ENCODE data around the gene INPP5B.
"Not testable (repeated sequence)": the region's sequence is repeated elsewhere in the genome, so short reads cannot be mapped to it uniquely, and the experiment has no call there.

Gene INPP5B

DNA sequence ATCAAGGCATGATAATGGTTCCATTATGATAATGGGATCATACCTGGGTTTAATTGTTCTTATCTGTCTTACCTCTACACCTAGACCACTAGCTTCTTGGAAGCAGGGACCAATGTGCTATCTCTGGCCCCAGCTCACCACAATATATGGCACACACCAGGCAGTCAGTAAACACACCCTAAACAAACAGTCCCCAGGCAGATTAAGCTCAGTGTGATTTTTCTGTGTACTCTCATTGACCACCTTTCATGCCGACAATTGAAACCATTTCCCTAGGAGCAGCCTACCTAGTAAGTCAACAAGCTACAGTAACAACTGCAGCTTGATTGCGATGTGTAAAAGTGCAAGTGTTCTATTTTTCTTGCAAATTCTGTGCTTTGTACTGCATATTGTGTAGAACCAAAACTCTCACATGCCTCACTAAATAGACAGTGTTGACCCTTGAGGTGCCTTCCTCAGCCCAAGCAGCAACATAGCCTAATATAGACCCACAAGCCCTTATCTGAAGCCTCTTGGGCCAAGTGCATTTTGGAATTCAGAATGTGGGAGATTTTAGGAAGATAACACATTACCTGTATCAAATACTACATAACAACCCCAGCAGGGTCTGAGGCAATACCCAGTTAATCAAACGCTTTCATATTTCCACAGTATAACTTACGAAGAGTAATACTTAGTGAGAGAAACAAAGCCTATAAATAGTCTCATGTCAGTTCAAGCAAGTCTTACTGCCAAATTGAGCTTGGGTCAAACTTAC, 32.0 kb downstream of the INPP5B start:
- DNase-seq (ENCODE audit: low spot score) = no peak

DNA sequence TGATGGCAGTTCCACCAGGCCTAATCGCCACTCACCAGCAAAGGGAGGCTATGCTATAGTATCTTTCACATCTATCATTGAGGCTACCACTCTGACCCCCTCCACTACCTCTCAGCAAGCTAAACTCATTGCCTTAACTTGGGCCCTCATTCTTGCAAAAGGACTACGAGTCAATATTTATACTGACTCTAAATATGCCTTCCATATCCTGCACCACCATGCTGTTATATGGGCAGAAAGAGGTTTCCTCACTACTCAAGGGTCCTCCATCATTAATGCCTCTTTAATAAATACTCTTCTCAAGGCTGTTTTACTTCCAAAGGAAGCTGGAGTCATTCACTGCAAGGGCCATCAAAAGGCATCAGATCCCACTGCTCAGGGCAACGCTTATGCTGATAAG, 35.4 kb downstream of the INPP5B start:
- not testable (repeated sequence) for DNase-seq (ENCODE audit: low spot score)

DNA sequence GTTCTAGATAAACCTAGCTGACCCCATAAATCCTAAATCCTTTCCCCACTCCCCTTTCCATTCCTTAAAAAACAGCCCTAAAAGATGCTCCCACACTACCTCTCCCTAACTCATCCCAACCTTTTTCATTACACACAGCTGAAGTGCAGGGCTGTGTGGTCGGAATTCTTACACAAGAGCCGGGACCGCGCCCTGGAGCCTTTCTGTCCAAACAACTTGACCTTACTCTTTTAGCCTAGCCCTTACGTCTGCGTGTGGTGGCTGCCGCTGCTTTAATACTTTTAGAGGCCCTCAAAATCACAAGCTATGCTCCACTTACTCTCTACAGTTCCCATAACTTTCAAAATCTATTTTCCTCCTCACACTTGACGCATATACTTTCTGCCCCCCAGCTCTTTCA, 36.0 kb downstream of the INPP5B start:
- not testable (repeated sequence) for DNase-seq (ENCODE audit: low spot score)

DNA sequence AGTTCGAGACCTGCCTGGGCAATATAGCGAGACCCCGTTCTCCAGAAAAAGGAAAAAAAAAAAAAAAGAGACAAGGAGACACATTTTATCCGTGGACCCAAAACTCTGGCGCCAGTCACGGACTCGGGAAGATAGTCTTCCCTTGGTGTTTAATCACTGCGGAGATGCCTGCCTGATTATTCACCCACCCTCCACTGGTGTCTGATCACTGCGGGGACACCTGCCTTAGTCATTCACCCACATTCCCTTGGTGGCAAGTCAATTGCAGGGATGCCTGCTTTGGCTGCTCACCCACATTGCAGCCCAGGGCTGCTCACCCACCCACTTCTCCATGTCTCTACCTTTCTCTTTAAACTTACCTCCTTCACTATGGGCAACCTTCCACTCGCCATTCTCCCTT, 38.3 kb downstream of the INPP5B start:
- DNase-seq (ENCODE audit: low spot score) = not testable (repeated sequence)

DNA sequence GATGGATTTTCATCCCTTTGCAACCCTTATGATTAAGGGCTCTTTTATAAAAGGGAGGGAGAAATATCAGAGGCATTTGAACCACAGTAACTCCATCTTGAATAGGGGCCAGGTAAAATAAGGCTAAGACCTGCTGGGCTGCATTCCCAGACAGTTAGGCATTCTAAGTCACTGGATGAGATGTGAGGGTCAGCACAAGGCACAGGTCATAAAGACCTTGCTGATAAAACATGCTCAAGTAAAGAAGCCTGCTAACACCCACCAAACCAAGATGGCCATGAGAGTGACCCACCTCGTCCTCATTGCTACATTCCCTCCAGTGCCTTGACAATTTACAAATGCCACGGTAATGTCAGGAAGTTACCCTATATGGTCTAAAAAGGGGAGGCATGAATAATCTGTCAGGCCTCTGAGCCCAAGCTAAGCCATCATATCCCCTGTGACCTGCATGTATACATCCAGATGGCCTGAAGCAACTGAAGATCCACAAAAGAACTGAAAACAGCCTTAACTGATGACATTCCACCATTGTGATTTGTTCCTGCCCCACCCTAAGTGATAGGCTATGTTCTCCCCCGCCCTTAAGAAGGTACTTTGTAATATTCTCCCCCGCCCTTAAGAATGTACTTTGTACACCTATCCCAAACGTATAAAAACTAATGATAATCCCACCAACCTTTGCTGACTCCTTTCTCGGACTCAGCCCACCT, 39.3 kb downstream of the INPP5B start:
- not testable (repeated sequence) for DNase-seq (ENCODE audit: low spot score)

DNA sequence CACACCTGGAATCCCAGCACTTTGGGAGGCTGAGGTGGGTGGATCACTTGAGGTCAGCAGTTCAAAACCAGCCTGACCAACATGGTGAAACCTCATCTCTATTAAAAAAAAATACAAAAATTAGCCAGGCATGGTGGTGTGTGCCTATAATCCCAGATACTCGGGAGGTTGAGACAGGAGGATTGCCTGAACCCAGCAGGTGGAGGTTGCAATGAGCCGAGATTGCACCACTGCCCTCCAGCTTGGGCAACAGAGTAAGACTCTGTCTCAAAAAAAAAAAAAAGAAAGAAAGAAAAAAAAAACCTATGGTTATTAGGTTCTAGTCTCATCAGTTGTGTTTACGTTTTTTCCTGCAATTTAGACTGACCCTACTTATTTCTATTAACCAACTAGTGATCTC, 40.3 kb downstream of the INPP5B start:
- not testable (repeated sequence) for DNase-seq (ENCODE audit: low spot score)

DNA sequence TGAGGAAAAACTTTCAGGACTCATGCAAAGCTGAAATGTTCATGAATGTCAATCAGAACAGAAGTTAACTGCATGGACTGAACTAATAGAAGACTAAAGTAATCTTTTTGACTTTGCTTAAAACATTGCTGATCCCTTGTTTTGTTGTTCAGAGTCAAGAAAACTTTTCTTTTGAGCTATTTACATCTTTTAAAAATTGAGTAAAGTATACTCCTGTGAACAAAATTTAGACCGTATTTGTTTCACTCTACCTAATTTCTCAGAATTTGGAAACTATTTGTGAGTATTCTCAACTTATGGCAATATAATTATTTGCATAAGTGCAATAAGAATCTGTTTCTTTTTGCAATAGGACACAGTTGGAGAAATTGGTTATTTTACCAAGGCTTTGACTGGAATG, 41.1 kb downstream of the INPP5B start:
- DNase-seq (ENCODE audit: low spot score) = no peak

DNA sequence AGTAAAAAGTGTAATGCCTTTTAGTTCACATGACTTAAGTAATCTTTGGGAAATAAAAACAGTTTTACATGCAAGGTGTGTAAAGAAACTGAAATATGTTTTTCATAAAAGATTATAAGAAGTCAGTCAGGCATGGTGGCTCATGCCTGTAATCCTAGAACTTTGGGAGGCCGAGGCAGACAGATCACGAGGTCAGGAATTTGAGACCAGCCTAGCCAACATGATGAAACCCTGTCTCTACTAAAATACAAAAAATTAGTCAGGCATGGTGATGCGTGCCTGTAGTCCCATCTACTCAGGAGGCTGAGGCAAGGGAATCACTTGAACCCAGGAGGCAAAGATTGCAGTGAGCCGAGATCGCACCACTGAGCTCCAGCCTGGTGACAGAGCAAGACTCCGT, 42.9 kb downstream of the INPP5B start:
- DNase-seq (ENCODE audit: low spot score) = not testable (repeated sequence)

DNA sequence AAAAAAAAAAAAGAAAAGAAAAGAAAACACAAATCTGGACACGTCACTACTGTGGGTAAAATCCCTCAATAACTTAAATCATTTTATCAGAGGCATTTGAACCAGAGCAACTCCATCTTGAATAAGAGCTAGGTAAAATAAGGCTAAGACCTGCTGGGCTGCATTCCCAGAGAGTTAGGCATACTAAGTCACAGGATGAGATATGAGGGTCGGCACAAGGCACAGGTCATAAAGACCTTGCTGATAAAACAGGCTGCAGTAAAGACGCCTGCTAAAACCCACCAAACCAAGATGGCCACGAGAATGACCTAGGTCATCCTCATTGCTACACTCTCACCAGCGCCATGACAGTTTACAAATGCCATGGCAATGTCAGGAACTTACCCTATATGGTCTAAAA, 43.9 kb downstream of the INPP5B start:
- no peak for DNase-seq (ENCODE audit: low spot score)

DNA sequence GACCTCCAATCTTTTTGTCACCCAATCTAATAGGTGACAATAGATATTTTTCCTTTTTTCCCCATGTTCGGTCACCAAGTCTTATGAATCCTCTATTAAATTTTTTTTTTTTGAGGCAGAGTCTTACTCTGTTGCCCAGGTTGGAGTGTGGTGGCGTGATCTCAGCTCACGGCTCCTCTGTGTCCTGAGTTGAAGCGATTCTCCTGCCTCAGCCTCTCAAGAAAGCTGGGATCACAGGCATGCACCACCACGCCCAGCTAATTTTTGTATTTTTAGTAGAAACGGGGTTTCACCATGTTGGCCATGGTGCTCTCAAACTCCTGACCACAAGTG, 45.0 kb downstream of the INPP5B start:
- DNase-seq (ENCODE audit: low spot score) = no peak

DNA sequence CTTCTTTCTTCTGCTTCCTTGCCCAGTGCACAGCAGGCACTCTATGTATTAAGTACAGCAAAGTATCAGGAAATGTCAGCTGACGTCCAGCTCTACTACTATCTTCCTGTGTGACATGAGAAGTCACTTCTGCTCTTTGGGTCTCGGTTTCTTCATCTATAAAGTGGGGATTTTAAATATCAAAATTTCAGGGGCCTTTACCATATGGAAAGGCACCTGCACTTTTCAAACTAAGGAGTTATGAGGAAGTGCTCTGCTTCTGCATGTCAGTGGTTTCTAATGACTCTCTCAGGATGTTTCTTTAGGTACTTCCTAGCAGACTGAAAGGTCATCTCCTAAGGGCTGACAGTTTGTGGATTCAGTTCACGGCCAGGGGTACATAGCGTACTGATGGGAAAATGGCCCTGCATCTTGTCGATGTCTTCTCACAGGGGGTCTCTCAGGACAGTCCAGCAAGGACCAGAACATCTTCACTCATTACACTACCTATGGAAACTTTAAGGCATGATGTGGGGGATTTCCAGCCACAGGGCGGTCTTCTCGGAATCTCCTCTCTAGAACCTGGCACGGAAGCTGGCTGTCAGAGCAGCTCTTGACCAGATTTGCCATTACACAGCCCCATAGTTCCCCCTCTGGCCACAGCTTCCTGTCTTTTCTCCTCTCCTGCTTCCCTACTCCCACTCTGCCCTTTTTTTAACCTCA, 45.5 kb downstream of the INPP5B start:
- no peak for DNase-seq (ENCODE audit: low spot score)

DNA sequence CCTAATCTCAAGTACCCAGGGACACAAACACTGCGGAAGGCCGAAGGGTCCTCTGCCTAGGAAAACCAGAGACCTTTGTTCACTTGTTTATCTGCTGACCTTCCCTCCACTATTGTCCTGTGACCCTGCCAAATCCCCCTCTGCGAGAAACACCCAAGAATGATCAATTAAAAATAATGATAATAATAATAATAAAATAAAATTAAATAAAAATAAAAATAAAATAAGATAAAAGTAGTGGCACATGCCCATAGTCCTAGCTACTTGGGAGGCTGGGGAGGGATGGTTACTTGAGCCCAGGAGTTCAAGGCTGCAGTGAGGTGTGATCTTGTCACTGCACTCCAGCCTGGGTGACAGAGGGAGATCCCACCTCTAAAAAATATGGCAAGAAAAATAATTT, 49.3 kb downstream of the INPP5B start:
- not testable (repeated sequence) for DNase-seq (ENCODE audit: low spot score)

DNA sequence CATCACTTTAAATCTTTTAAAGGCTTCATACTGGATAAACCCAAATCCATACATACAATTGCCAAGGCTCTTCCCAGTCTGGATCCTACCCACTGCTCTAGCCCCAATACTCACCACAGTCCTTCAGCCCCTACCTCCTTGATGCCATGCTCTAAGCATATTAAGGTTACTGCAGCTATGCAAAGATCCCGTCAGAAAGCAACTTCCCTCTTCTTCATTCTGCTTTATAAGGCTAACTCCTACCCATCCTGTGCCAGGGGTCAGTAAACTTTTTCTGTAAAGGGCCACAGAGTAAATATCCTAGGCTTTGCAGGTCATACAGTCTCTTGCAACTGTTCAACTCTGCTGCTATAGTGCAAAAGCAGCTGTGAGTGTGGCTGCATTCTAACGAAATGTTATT, 53.2 kb downstream of the INPP5B start:
- DNase-seq (ENCODE audit: low spot score) = no peak

DNA sequence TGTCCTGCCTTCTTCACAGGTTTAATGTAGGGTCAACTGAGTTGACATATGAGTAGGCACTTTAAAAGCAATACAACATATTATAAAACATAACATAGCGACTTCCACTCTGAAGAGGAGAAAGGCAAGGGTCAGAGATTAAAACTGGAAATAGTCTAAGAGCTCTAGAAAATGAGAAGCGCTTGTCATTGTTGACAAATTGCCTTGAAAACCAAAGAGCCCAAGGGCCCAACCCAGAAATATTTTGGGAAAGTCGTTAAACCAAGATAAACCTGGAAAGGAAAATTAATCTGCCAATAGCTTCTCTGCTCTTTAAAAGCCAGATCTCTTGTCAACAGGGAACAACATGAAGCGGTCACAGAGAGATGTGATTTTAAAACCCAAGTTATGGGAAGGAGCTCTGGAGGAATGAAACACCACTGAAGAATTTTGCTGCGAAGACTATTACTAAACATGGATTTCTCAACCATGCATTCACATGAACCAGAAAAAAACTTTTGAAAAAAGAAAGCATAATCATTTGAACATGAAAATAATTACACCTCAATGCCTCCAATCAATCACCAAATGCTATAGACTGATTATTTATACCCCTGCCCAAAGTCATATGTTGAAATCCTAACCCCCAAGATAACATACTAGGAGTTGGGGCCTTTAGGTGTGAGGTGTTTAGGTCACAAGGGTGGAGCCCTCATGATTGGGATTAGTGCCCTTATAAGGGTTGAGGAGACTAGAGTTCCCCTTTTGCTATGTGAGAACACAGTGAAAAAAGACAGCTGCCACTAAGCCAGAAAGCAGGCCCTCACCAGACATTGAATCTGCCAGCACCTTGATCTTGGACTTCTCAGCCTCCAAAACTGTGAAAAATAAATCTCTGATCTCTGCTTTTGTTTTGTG, 54.5 kb downstream of the INPP5B start:
- DNase-seq (ENCODE audit: low spot score) = no peak

DNA sequence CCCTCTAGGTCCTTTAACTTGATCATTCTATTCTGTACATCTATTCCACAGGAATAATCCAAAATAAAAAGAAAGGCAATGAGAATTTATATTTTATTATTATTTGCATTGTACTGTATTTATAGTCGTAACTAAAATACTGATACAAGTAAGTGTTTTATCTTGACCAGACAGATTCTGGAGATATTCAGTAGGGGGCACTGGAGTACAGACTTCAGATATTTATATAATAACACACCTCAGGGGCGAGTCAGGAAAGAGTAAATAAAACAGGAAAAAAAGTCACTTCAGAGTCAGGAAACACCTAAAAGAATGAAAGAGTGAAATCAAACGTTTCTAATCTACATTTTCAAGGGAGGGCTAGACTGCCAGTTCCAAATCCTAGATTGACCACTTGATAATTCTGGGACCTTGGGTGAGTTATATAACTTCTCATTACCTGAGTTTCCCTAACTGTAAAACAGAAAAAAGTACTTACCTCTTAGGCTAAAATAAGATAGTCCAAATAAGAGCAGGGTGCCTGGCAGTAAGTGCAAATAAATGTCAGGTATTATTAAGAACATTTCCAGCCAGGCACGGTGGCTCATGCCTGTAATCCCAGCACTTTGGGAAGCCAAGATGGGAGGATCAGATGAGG, 56.4 kb downstream of the INPP5B start:
- peak; percentile 15 for DNase-seq (ENCODE audit: low spot score)

DNA sequence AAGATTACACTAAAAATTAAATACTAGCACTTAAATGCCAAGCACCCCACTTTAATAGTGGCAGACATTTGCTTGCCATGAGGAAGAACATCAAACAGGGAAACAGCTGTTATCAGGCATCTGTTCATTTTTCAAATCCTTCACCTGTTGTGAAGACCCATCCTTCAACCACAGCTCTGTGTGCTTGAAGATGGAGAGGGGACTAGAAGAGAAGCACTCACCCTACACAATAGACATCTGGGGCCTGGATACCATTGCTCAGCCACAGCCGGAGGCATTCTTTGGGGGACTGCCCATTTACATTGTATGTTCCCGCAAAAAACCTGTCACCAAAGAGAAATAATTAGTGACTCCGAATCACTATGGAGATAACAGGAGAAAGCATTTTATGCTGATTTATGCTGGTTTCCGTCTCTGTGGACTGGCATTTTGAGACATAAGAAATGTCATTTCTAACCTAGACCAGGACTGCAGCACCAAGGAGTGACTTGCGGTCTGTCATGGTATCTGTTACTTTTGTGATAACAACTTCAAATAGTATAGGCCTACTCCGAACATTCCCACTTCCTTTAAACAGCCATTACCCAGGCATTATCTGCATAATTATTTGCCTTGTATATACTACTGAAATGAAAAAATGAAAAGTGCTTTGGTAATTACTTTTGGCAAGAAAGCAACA, 58.7 kb downstream of the INPP5B start:
- DNase-seq (ENCODE audit: low spot score) = no peak

DNA sequence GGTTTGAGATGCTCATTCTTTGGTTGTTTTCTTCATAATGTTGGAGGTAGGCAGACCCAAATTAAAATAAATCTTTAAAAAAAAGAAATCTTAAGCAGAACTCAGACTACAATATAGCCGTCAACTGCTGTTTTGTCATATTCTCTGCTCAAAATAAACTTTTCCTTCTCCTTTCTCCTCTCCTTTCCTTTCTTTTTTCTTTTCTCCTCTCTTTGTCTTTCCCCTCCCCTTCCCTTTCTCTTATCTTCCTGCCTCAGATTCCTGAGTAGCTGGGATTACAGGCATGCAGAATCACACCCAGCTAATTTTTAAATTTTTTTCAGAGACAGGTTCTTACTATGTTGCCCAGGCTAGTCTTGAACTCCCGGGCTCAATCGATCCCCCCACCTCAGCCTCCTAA, 62.7 kb downstream of the INPP5B start:
- no peak for DNase-seq (ENCODE audit: low spot score)

DNA sequence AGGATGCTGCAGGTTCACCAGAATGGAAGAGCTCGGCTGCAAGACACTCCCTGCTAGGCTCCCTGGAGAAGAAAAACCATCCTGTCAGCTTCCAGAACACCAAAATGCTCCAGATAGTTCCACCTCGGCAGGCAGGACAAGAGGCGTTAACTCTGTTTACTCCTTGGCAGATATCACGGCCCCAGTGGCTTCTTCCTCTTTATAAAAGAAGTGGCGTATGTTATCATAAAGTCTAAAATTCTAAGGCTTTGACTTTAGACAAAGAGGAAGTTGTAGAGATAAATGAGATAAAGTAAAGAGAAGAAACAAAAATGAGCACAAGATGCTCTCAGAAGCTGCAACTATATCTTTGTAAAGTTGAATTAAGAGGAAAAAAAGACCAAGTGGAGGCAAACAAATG, 63.2 kb downstream of the INPP5B start:
- DNase-seq (ENCODE audit: low spot score) = no peak

DNA sequence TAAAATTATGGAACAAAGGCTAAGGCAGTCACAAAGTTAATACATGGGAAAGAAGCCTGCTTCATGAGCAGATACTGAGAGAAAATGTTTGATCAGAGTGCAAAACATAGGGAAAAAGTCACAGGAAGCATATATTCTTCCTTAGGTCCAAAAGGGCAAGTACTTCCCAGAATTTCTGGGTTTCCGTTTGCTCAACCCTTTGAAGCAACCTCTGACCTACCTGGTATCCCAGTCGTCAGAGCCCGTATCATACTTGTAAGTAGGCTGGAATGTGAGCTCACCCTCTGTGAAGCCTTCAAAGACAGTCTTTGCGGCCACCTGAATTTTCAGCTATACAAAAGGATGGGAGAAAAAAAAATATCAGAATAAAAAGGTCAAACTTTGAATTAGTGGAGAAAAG, 67.0 kb downstream of the INPP5B start:
- no peak for DNase-seq (ENCODE audit: low spot score)

DNA sequence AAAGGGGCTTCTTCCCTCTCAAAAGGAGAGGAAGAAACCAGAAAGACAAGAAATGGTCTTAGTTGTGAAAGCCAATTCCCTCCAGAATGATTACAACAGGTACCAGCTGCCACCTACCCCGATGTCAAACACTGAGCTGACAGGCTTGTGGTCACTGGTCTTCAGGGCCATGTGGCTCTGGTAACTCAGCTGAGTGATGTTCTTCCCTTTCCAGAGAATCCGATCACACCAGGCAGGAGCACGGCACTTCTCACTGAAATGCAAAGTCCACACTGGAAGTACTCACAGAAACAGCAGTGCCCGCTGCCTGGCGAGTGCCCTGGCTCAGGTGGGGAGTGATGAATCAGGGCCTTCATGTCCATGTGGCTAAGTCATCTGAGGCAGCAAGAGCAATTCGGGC, 68.8 kb downstream of the INPP5B start:
- DNase-seq (ENCODE audit: low spot score) = no peak

DNA sequence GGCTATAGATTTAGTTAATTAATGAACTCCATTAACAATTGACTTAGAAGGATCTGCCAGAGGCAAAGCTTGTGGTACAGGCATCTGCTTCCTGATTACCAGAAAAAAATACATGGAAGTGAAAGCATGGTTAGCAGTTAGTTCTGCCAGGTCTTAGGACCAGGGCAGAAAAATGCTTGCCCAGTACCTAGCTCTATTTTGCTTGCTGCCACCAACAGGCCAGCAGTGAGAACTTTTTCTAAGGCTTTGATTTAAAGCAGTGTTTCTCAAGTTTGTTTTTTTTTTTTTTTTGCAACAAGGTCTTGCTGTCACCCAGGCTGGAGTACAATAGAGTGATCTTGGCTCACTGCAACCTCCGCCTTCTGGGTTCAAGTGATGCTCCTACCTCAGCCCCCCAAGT, 71.0 kb downstream of the INPP5B start:
- no peak for DNase-seq (ENCODE audit: low spot score)
